Measurements from ENCODE around the gene CFAP97D2. TPM values are rescaled to one million over a fixed set of nuclear protein-coding genes. Genes with fewer than 3 reads are reported as not detected.

The CFAP97D2 gene
- total RNA-seq, 1 experiment from 2014 or later, result not detected

GRCh38 chr13:114142137-114142550 lies 36.9 kb upstream of the CFAP97D2 start:
- Mint-ChIP-seq H3K27me3 (ENCODE audit: low read depth) (no peaks in the 10 kb centered on the region), H3K4me3 (no peak overlapping the region), H3K4me1 (no peaks in the 10 kb centered on the region), H3K27ac (no peak overlapping the region), H3K36me3 (0 out of 2 replicates have a peak, but pooled peaks cover 4% of the 10 kb centered on the region), H3K9me3 (peaks cover 7% of the 10 kb centered on the region)
- peak; percentile 7 for DNase-seq (ENCODE audit: low spot score)
- ATAC-seq, result no peak
- POLR2A ChIA-PET, result no interaction called here
- CTCF ChIA-PET, result no interaction called here
- no peak for TF ChIP-seq E2F1 (CRISPR knock-in tag; IDR thresholded peaks at IDR 0.05)
- no peak for TF ChIP-seq CREB1 (CRISPR knock-in tag; IDR thresholded peaks at IDR 0.05)

GRCh38 chr13:114142640-114143490 lies 36.2 kb upstream of the CFAP97D2 start:
- no peaks in the 10 kb centered on the region for H3K27me3 Mint-ChIP-seq (ENCODE audit: low read depth)
- no peak for TF ChIP-seq ATF2 (CRISPR knock-in tag; IDR thresholded peaks at IDR 0.05; ENCODE audit: borderline replicate concordance, low read depth)
- no peak for TF ChIP-seq ZSCAN18 (CRISPR knock-in tag; IDR thresholded peaks at IDR 0.05)
- no peak for TF ChIP-seq ZNF263 (CRISPR knock-in tag; IDR thresholded peaks at IDR 0.05; ENCODE audit: low read depth)
- no peak for TF ChIP-seq HMGA2 (CRISPR knock-in tag; IDR thresholded peaks at IDR 0.05)
- TF ChIP-seq GABPB1 (CRISPR knock-in tag; IDR thresholded peaks at IDR 0.05), result no peak
- no peak for TF ChIP-seq NR1H2 (CRISPR knock-in tag; IDR thresholded peaks at IDR 0.05)
- no peak for TF ChIP-seq ZNF317 (CRISPR knock-in tag; IDR thresholded peaks at IDR 0.05; ENCODE audit: borderline replicate concordance, low read depth)
- TF ChIP-seq E2F4 (CRISPR knock-in tag; IDR thresholded peaks at IDR 0.05; ENCODE audit: borderline replicate concordance, low read depth), result no peak
- no peak for TF ChIP-seq SOX15 (CRISPR knock-in tag; IDR thresholded peaks at IDR 0.05)
- no peak for TF ChIP-seq ZNF671 (CRISPR knock-in tag; IDR thresholded peaks at IDR 0.05)
- TF ChIP-seq ZBTB21 (CRISPR knock-in tag; IDR thresholded peaks at IDR 0.05; ENCODE audit: borderline replicate concordance), result no peak
- no peak for TF ChIP-seq USF2 (CRISPR knock-in tag; IDR thresholded peaks at IDR 0.05)
- no peak for TF ChIP-seq ELF4 (CRISPR knock-in tag; IDR thresholded peaks at IDR 0.05; ENCODE audit: low read depth)
- no peak for TF ChIP-seq ERG (CRISPR knock-in tag; IDR thresholded peaks at IDR 0.05)
- no peak for TF ChIP-seq CREB1 (CRISPR knock-in tag; IDR thresholded peaks at IDR 0.05)
- TF ChIP-seq TCF7 (CRISPR knock-in tag; IDR thresholded peaks at IDR 0.05; ENCODE audit: low read depth), result no peak
- no peak for TF ChIP-seq ESRRA (CRISPR knock-in tag; IDR thresholded peaks at IDR 0.05; ENCODE audit: borderline replicate concordance)
- TF ChIP-seq JUN (CRISPR knock-in tag; IDR thresholded peaks at IDR 0.05), result no peak
- TF ChIP-seq AR (CRISPR knock-in tag; IDR thresholded peaks at IDR 0.05), result no peak

More at GRCh38 chr13:114142640-114143490, 36.2 kb upstream of the CFAP97D2 start:
- ChIA-PET POLR2A (no interaction called here), CTCF (no interaction called here)
- Mint-ChIP-seq H3K36me3 (0 out of 2 replicates have a peak, but pooled peaks cover under 1% of the 10 kb centered on the region), H3K9me3 (peaks cover 1% of the 10 kb centered on the region), H3K4me3 (no peak overlapping the region), H3K4me1 (no peaks in the 10 kb centered on the region), H3K27ac (no peak overlapping the region)
- DNase-seq (ENCODE audit: low spot score), result peak; percentile 11
- ATAC-seq, result no peak

Data from WTC11 (cell line).